Erythroblast (primary cell): ENCODE measurements around the gene P3H2.

Experiments used
- GATA1 ChIP-seq: IDR thresholded peaks from 2 replicates; pipeline ENCODE4 v1.6.1; 2011; ENCODE audit warnings: low read depth, mild to moderate bottlenecking, control low read depth, low read length, moderate library complexity
- POLR2A ChIP-seq: IDR thresholded peaks from 2 replicates; pipeline ENCODE4 v1.6.1; 2011; ENCODE audit warnings: mild to moderate bottlenecking, low read length

DNA sequence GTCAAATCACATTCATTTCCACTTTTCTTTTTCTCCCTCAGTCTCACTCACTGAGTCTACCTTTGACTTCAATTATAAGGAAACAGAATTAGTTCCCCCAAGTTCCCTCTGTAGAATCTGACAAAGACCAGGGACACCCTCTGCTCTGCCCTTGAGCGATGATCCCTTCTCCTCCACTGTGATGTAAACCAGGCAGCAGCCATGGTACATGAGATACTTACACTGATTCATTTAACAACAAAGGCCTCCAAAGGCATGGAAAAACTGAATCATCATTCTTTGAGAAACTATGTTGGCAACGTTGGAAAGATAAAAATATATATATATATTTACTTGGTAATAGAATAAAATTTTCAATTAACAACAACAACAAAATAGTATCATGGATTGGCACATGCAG lies 84.1 kb downstream of the P3H2 start:
- TF ChIP-seq POLR2A (no peak), GATA1 (no peak)
